HS-27A (cell line): Measurements from ENCODE around the gene IL12B.
A peak's percentile ranks its signal among the peaks of the same experiment; 100 is the strongest.
"Not testable (repeated sequence)": the region's sequence is repeated elsewhere in the genome, so short reads cannot be mapped to it uniquely, and the experiment has no call there.

Source experiments
- DNase-seq: peaks from one replicate; pipeline ENCODE4 v3.0.0-alpha.2; 2012; ENCODE audit warnings: low read depth, missing footprints

IL12B gene

GRCh38 chr5:159330131-159330800 is at the start of gene IL12B:
Gene IL12B (minus strand): TSS chr5:159330487. CDS start chr5:159326782, 3,705 bp downstream.
- no peak for DNase-seq

DNA sequence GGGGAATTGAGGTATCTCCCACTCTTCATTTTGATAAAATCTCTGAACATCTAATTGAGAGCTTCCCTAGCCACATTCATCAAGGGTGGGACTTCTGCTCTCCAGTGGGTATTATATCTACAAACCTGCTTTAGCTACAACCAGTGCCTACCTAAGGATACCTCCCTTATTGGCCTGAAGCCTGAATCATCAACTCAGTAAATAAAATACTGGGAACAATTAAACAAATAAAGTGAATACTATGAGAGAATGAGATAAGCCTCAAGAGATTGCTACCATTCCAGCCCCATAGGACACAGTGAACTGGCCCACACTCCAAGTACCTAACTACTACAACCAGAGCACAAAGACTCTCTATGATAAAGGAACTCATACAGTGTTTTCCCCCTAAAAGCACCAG is 47.4 kb upstream of the IL12B start:
- no peak for DNase-seq

DNA sequence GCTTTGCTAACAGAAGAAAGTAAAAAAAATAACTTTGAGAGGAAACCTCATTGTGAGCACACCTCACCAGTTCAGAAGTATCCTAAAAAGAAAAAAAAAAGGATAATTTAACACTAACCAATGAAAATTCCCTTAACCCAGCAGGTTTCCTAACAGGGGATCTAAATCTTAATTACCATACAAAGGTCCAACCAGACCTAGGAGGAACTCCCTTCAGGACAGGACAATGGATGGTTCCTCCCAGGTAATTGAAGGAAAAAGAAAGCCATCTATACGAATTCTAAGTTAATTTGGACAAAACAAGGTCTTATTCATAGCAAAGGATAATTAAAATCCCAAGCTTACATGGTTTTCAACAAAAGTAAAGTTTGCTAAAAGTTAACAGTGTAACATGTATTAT is 37.6 kb upstream of the IL12B start:
- not testable (repeated sequence) for DNase-seq

- DNase-seq, result not testable (repeated sequence)
These were observed 36.5 kb upstream of the IL12B start for GRCh38 chr5:159366776-159367175.

DNA sequence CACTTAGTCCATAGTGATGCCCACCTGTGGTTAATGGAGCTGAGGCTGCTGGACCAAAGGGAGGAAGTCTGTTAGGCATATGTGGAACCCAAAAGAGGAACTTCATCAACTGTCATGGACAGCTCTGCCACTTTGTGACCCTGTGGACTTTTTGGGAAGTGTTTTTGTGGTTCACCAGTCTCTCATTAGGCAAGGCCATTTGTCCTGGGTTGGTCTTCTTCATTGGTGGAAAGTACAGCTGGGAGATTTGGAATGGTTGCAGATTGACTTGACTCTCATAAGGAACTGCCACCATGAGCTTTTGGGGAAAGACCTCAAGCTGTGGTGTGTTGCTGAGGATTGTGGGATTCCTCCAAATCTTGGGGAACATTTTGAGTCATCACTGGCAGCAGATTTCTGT is 31.9 kb upstream of the IL12B start:
- no peak for DNase-seq

DNA sequence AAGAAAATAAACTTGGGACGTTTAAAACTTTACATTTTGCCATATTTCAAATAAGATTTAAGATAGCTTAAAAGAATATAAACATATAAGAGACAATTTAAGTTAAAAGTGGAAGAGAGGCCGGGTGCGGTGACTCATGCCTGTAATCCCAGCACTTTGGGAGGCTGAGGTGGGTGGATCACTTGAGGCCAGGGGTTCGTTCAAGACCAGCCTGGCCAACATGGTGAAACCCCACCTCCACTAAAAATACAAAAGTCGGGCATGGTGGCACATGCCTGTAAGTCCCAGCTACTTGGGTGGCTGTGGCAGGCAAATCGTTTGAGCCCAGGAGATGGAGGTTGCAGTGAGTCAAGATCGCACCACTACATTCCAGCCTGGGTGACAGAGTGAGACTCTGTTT is 29.6 kb upstream of the IL12B start:
- DNase-seq, result not testable (repeated sequence)

DNA sequence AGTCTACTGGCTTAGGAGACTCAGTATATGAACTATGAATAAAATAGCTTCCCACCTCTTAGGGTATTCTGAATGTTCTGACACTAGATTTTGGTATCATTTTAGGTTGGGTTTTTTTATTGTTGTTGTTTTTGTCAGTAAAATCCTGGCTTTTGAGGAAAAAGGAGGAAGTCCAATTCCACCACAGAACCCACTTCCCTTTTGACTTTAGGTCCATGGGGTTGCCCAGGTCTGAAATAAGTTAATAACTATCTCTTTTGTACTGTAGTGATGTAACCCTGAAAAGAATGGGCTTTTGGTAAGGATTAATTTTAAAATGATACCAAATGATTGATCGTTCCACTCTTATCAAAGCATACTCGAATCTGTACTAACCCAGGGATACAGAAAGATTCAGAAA is 29.1 kb upstream of the IL12B start:
- DNase-seq, result no peak

GRCh38 chr5:159353661-159354252 is 23.5 kb upstream of the IL12B start:
- no peak for DNase-seq

- not testable (repeated sequence) for DNase-seq
These were observed 20.4 kb upstream of the IL12B start for GRCh38 chr5:159350644-159351043.

DNA sequence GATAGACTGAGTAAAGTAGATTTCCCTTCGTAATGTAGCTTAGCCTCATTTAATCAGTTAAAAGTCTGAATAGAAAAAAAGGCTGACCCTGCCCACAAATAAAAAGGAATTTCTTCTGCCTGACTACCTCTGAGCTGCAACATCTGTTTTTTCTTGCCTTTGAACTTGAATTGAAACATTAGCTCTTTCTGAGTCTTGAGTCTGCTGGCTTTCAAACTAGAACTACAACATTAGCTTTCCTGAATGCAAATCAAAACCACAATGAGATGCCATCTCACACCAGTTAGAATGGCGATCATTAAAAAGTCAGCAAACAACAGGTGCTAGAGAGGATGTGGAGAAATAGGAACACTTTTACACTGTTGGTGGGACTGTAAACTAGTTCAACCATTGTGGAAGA is 19.9 kb upstream of the IL12B start:
- not testable (repeated sequence) for DNase-seq

DNA sequence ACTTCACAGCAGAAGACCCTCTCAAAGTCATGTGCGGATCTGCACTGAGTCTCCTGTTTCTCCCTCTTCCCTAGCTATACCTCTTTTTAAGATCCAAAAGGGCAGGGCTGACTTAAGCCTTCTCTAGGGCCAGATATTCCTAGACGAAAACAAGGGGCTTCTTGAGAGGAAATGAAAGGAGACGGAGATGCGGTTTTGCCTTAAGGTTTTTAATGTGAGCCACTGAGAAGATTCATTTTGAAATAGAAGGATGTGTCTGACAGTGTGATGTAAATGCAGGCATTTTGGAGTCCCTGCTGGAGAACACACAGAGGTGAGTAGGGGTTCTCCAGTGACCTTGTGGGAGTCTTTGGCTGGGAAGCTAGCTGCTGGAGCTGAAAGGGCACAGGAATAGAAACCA is 15.6 kb upstream of the IL12B start:
- no peak for DNase-seq

DNA sequence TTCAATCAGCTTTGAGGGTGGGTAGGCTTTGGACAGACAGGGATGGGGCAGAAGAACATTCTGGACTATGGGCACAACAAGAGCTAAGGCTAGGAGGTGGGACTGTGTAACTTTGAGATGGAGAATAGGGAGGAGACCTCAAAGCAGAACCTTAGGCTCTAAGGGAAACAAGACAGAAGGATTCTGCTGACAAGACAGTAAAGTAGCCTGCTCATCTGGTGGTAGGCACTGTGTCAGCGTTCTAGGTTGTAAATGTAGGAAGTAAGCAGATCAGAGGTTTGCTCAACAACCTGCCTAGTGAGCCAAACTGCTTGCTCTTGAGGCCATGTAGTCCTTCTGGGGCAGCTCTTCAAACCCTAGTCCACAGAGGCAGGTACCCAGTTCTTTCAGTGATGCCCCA is 15.0 kb upstream of the IL12B start:
- no peak for DNase-seq

DNA sequence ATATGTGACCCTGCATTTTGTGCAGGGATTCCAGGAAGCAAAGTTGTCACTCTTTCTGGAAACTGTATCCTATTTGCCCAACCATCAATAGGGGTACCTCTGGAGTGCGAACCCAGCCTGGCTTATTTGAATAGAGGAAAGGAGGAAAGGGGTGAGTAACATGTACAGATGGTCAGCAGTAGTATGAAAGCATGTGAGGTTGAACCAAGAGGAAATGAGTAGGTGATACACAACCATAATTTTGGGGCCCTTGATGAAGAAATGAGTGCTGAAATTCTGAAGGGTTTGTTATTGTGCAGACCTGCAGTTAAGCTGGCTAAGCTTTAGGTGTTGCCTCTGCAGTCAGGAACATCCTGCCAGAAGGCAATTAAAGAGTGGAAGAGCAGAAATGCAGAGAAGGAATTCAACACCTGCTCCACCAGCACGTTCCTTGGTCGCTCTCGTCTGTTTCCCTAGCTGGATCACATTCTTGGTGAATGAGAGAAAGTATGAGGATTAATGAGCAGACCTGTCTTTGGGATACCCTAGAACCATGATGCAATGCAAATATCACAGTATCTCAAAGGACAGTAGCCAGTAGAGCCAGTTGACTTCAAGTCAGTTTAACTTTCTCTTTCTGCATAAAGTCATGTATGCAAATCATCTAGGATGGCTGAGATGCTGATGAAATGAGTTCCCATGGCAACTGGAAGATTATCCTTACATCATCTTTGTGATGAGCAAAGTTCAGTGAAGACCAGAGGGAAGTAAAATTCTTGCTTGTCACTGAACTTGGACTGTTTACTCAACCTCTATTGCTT is 13.2 kb upstream of the IL12B start:
- no peak for DNase-seq

DNA sequence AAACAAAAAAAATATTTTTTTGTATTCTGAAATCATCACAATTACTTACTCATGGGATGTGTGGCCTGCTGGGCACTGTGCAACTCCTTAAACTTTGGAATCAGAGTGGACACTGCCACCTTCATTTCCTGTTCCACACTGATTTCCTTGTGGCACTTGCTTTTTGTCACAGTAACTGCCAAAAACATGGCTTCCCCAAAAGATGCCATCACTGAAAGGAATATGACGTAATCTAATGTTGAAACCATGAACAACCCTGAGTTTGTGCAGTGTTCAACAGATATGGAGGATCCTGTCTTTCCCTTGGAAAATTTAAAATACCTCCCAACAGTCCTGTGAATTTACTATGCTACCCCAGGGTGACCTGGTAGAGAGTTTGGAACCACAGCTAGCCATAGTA is 12.6 kb upstream of the IL12B start:
- no peak for DNase-seq

GRCh38 chr5:159341906-159342310 is 11.6 kb upstream of the IL12B start:
- DNase-seq, result peak; percentile 60

DNA sequence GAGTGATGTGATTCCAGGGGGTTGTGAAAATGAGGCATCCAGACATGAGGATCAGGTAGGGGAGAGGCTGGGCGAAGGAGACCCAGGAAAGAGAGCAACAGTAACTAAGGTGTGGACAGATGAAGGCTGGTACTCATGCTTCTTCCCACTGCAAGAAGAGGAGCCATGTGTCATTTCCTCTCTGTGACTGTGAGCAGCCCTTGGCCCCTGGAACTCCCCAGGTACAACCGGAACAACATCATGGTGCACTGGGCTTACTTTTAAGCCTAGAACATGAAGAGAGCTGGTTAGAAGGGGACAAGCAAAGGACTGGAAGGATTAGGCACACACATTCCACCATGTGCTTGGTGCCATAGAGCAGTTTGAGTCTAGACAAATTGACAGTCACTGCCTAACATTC is 10.9 kb upstream of the IL12B start:
- DNase-seq, result no peak

GRCh38 chr5:159340511-159340910 is 10.2 kb upstream of the IL12B start:
- no peak for DNase-seq

GRCh38 chr5:159339460-159339859 is 9.2 kb upstream of the IL12B start:
- no peak for DNase-seq

- DNase-seq, result no peak
These were observed 7.8 kb upstream of the IL12B start for GRCh38 chr5:159338118-159338517.

GRCh38 chr5:159337016-159337955 is 7.0 kb upstream of the IL12B start:
- DNase-seq, result peak; percentile 60

DNA sequence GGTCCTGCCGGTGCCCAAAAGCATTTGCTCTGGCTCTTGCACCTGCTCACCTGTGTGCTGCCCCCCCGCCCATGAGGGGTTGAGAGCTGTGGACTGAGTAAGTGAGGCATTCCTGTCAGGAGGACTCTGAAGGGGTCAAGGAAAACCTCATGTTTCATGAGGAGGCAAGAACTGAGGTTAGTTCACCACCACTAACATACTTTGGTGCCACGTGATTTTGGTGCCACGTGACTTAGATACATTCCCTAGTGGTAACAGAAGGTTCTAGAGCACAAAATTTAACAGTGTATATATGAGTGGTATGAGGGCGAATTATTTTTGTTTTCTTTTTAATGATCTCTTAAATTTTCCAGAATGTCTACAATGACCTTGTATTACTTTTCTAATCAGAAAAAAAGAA is 6.3 kb upstream of the IL12B start:
- no peak for DNase-seq

- no peak for DNase-seq
These were observed 3.2 kb upstream of the IL12B start for GRCh38 chr5:159333545-159333925.
